ACC112 (cell line): ENCODE measurements around the gene HPF1.

Experiments used
- H2AFZ ChIP-seq: fragments of 200-600 bp; sonication (generic); one replicate; pipeline ENCODE4 v1.6.0; 2017; ENCODE audit warnings: antibody characterized with exemption, low read length; ENCODE audit not compliant: unreplicated experiment
- H3K27ac ChIP-seq: fragments of 200-600 bp; sonication (generic); 2 replicates; pipeline ENCODE4 v1.5.1; 2014; ENCODE audit warnings: low read depth, mild to moderate bottlenecking, antibody characterized with exemption, low read length, moderate library complexity
- H3K27me3 ChIP-seq: fragments of 200-600 bp; sonication (generic); 2 replicates; pipeline ENCODE4 v1.6.1; 2014; ENCODE audit warnings: mild to moderate bottlenecking, antibody characterized with exemption, low read length, moderate library complexity, mixed read lengths; ENCODE audit not compliant: insufficient read depth
- H3K36me3 ChIP-seq: fragments of 200-600 bp; sonication (generic); 2 replicates; pipeline ENCODE4 v1.6.1; 2016; ENCODE audit warnings: mild to moderate bottlenecking, antibody characterized with exemption, low read length, moderate library complexity, mixed read lengths; ENCODE audit not compliant: insufficient read depth
- H3K4me1 ChIP-seq: fragments of 200-600 bp; sonication (generic); one replicate; pipeline ENCODE4 v1.6.1; 2016; ENCODE audit warnings: low read length, mixed read lengths; ENCODE audit not compliant: insufficient read depth, unreplicated experiment, control insufficient read depth
- H3K4me3 ChIP-seq: fragments of 200-600 bp; sonication (generic); 2 replicates; pipeline ENCODE4 v1.5.1; 2014; ENCODE audit warnings: mild to moderate bottlenecking, low read depth, low read length
- H3K79me2 ChIP-seq: fragments of 200-600 bp; sonication (generic); one replicate; pipeline ENCODE4 v1.6.0; 2016; ENCODE audit warnings: low read length; ENCODE audit not compliant: control insufficient read depth, unreplicated experiment, insufficient read depth

Gene HPF1

GRCh38 chr4:169690787-169691186 is 67.0 kb downstream of the HPF1 start:
- H3K27ac ChIP-seq, result no peak overlapping the region
- H3K79me2 ChIP-seq, result no peaks in the 10 kb centered on the region
- peaks cover 9% of the 10 kb centered on the region; the same call in 1 of the 2 replicates for H3K36me3 ChIP-seq
- H3K4me3 ChIP-seq, result no peak overlapping the region
- no peaks in the 10 kb centered on the region for H3K27me3 ChIP-seq
- no peak overlapping the region for H2AFZ ChIP-seq
- H3K4me1 ChIP-seq, result no peaks in the 10 kb centered on the region

- H2AFZ ChIP-seq, result no peak overlapping the region
- H3K79me2 ChIP-seq, result no peaks in the 10 kb centered on the region
- H3K27me3 ChIP-seq, result no peaks in the 10 kb centered on the region
- H3K4me3 ChIP-seq, result no peak overlapping the region
- H3K27ac ChIP-seq, result no peak overlapping the region
- H3K36me3 ChIP-seq, result peaks cover 9% of the 10 kb centered on the region; the same call in 1 of the 2 replicates
- H3K4me1 ChIP-seq, result no peaks in the 10 kb centered on the region
These were observed 68.1 kb downstream of the HPF1 start for GRCh38 chr4:169689681-169690080.

GRCh38 chr4:169682372-169683047 is 75.2 kb downstream of the HPF1 start:
- 0 out of 2 replicates have a peak, but pooled peaks cover 7% of the 10 kb centered on the region for H3K36me3 ChIP-seq
- no peaks in the 10 kb centered on the region for H3K4me1 ChIP-seq
- no peaks in the 10 kb centered on the region for H3K79me2 ChIP-seq
- no peaks in the 10 kb centered on the region for H3K27me3 ChIP-seq
- no peak overlapping the region for H3K27ac ChIP-seq
- no peak overlapping the region for H3K4me3 ChIP-seq
- H2AFZ ChIP-seq, result no peak overlapping the region
